HepG2 (cell line): ENCODE data around the gene ZNF581. TPM values are rescaled to one million over a fixed set of nuclear protein-coding genes. Genes with fewer than 3 reads are reported as not detected.

Experiments
- AHR ChIP-seq: IDR thresholded peaks from 2 replicates; pipeline ENCODE4 v1.6.1; 2018; ENCODE audit warnings: missing genetic modification reagents, missing compliant biosample characterization
- ARNT2 ChIP-seq: sonication (generic); formaldehyde crosslinking; IDR thresholded peaks from 2 replicates; pipeline ENCODE4 v1.8.0; 2022; ENCODE audit warnings: mild to moderate bottlenecking, low read depth, missing genetic modification reagents, moderate library complexity
- HMGXB3 ChIP-seq: sonication (generic); formaldehyde crosslinking; IDR thresholded peaks from 2 replicates; pipeline ENCODE4 v1.4.0; 2020; ENCODE audit warnings: missing genetic modification reagents, borderline replicate concordance
- HNF1A ChIP-seq, 2 experiments: sonication (generic) in 1 of 2; formaldehyde crosslinking in 1 of 2; IDR thresholded peaks; 2 replicates each; pipeline versions ENCODE4 v1.4.0 to v1.6.1; 2016 to 2020; ENCODE audit warnings: borderline replicate concordance in 1 of 2, low read depth in 1 of 2, mild to moderate bottlenecking in 1 of 2, missing genetic modification reagents in 1 of 2
- KDM2A ChIP-seq: sonication (generic); formaldehyde crosslinking; IDR thresholded peaks from 2 replicates; pipeline ENCODE4 v1.4.0; 2020; ENCODE audit warnings: low read depth, missing genetic modification reagents, borderline replicate concordance
- MEIS2 ChIP-seq: sonication (generic); formaldehyde crosslinking; IDR thresholded peaks from 2 replicates; pipeline ENCODE4 v1.9.0; 2021; ENCODE audit warnings: mild to moderate bottlenecking, missing genetic modification reagents
- NFE2 ChIP-seq: sonication (generic); formaldehyde crosslinking; IDR thresholded peaks from 2 replicates; pipeline ENCODE4 v1.4.0; 2020; ENCODE audit warnings: missing genetic modification reagents
- SIX1 ChIP-seq: sonication (generic); formaldehyde crosslinking; IDR thresholded peaks from 2 replicates; pipeline ENCODE4 v1.4.0; 2020; ENCODE audit warnings: missing genetic modification reagents, borderline replicate concordance
- SOX13 ChIP-seq, 3 experiments: fragments of 450-650 bp in 1 of 3; sonication (generic) in 1 of 3; formaldehyde crosslinking in 1 of 3; IDR thresholded peaks in 2 of 3; conservative IDR thresholded peaks in 1 of 3; 2 replicates each; pipeline versions ENCODE4 v1.5.0 to v1.6.1; 2016 to 2020; ENCODE audit warnings: antibody characterized with exemption in 1 of 3, mild to moderate bottlenecking in 1 of 3, missing compliant biosample characterization in 1 of 3, missing genetic modification reagents in 1 of 3, moderate library complexity in 1 of 3
- TRIM22 ChIP-seq: fragments of 450-650 bp; IDR thresholded peaks from 2 replicates; pipeline ENCODE4 v1.6.1; 2017
- ZMYM4 ChIP-seq: sonication (generic); formaldehyde crosslinking; IDR thresholded peaks from 2 replicates; pipeline ENCODE4 v1.8.1; 2023; ENCODE audit warnings: mild to moderate bottlenecking, missing genetic modification reagents
- ZNF333 ChIP-seq: sonication (generic); formaldehyde crosslinking; IDR thresholded peaks from 2 replicates; pipeline ENCODE4 v1.4.0; 2020; ENCODE audit warnings: mild to moderate bottlenecking, missing genetic modification reagents, borderline replicate concordance
- ZNF513 ChIP-seq: sonication (generic); formaldehyde crosslinking; conservative IDR thresholded peaks from 2 replicates; pipeline ENCODE4 v1.5.0; 2020; ENCODE audit warnings: missing genetic modification reagents
- ZNF607 ChIP-seq: sonication (generic); formaldehyde crosslinking; IDR thresholded peaks from 2 replicates; pipeline ENCODE4 v1.5.1; 2020; ENCODE audit warnings: missing genetic modification reagents, mild to moderate bottlenecking, borderline replicate concordance
- ZNF768 ChIP-seq: sonication (generic); formaldehyde crosslinking; IDR thresholded peaks from 2 replicates; pipeline ENCODE4 v1.4.0; 2020; ENCODE audit warnings: missing genetic modification reagents
- ZNF780A ChIP-seq: sonication (generic); formaldehyde crosslinking; IDR thresholded peaks from 2 replicates; pipeline ENCODE4 v1.8.0; 2022; ENCODE audit warnings: mild to moderate bottlenecking, missing genetic modification reagents, moderate library complexity
- polyA plus RNA-seq, 8 experiments: library from polyadenylated mRNA; depleted of rRNA in 3 of 8; stranded (reverse) in 7 of 8; unstranded in 1 of 8; fragments of >200 nt; fragmentation: Illumina TruSeq in 4 of 8; extraction: Trizol in 4 of 8; gene quantifications; 2 replicates each; pipeline versions ENCODE4 v1.2.1 to v1.2.3, GENCODE V29; 2011 to 2016; ENCODE audit warnings: low read depth in 4 of 8, missing spikeins in 1 of 8, mixed read lengths in 1 of 8; ENCODE audit not compliant: insufficient read depth in 1 of 8
- total RNA-seq, 5 experiments: library from RNA; depleted of rRNA; stranded (reverse); fragments of >200 nt; fragmentation: Illumina TruSeq; extraction: Trizol; gene quantifications; 2 replicates each; pipeline ENCODE4 v1.2.3, GENCODE V29; 2016; ENCODE audit warnings: low read depth in 1 of 5

ZNF581 gene
- total and polyA plus RNA-seq, 2 of the 13 experiments (the other 11 are each of a cell fraction or from before 2014, with no cell fraction given) = 19.6 to 49.5 TPM

GRCh38 chr19:55605207-55605636 lies 38.2 kb upstream of the ZNF581 start (continued):
- no peak for TF ChIP-seq HNF1A (IDR thresholded peaks at IDR 0.05; ENCODE audit: low read depth)
- TF ChIP-seq HNF1A (CRISPR knock-in tag; IDR thresholded peaks at IDR 0.05; ENCODE audit: borderline replicate concordance) = no peak
- no peak for TF ChIP-seq HMGXB3 (CRISPR knock-in tag)
- TF ChIP-seq AHR = no peak
- no peak for TF ChIP-seq MEIS2 (CRISPR knock-in tag)
- no peak for TF ChIP-seq ZNF780A (CRISPR knock-in tag)
- no peak for TF ChIP-seq ARNT2 (CRISPR knock-in tag)
- no peak for TF ChIP-seq ZNF513
- no peak for TF ChIP-seq SIX1 (CRISPR knock-in tag)
- no peak for TF ChIP-seq SOX13 (IDR thresholded peaks at IDR 0.05)
- no peak for TF ChIP-seq SOX13 (CRISPR knock-in tag; conservative IDR thresholded peaks at IDR 0.05 in 1 of 2, IDR thresholded peaks at IDR 0.05 in 1 of 2)
- no peak for TF ChIP-seq TRIM22
- TF ChIP-seq ZNF768 = no peak
- TF ChIP-seq ZNF333 (CRISPR knock-in tag) = no peak
- TF ChIP-seq ZMYM4 (CRISPR knock-in tag) = no peak
- 0 out of 2 replicates have a peak, but pooled peaks have one; percentile 2 for TF ChIP-seq ZNF607 (CRISPR knock-in tag)
- peak; percentile 90 for TF ChIP-seq KDM2A (CRISPR knock-in tag)
- no peak for TF ChIP-seq NFE2 (CRISPR knock-in tag)
